Neural cell (in vitro differentiated cells): ENCODE measurements around the gene TMEM134. TPM values are rescaled to one million over a fixed set of nuclear protein-coding genes. Genes with fewer than 3 reads are reported as not detected.

Experiments
- H2AFZ ChIP-seq: fragments of 200-600, 300-800 bp; sonication (generic), shearing (Covaris generic); 2 replicates; pipeline ENCODE4 v1.6.0; 2014; ENCODE audit warnings: low read depth, mild to moderate bottlenecking, antibody characterized with exemption, low read length, moderate library complexity
- H3F3A ChIP-seq: fragments of 200-600 bp; shearing (Covaris generic); 2 replicates; pipeline ENCODE4 v1.6.1; 2016; ENCODE audit warnings: mild to moderate bottlenecking, moderate library complexity, mixed read lengths, antibody characterized with exemption, low read length; ENCODE audit not compliant: insufficient read depth, poor library complexity, severe bottlenecking
- H3K27ac ChIP-seq: fragments of 200-600, 300-800 bp; sonication (generic), shearing (Covaris generic); 2 replicates; pipeline ENCODE4 v1.5.1; 2014; ENCODE audit warnings: mild to moderate bottlenecking, low read length, moderate library complexity
- H3K27me3 ChIP-seq: fragments of 300-800, 200-600 bp; sonication (generic), shearing (Covaris generic); 2 replicates; pipeline ENCODE4 v1.6.0; 2014; ENCODE audit warnings: mild to moderate bottlenecking, low read depth, low read length, moderate library complexity; ENCODE audit not compliant: insufficient read depth
- H3K36me3 ChIP-seq: fragments of 300-800, 200-600 bp; sonication (generic), shearing (Covaris generic); 2 replicates; pipeline ENCODE4 v1.5.1; 2014; ENCODE audit warnings: mild to moderate bottlenecking, antibody characterized with exemption, low read length, moderate library complexity; ENCODE audit not compliant: insufficient read depth
- H3K4me2 ChIP-seq: fragments of 300-800, 200-600 bp; sonication (generic), shearing (Covaris generic); 2 replicates; pipeline ENCODE4 v1.6.0; 2014; ENCODE audit warnings: mild to moderate bottlenecking, low read length
- H3K4me3 ChIP-seq: fragments of 300-800, 200-600 bp; sonication (generic), shearing (Covaris generic); 2 replicates; pipeline ENCODE4 v1.5.1; 2014; ENCODE audit warnings: mild to moderate bottlenecking, low read length, moderate library complexity
- H3K79me2 ChIP-seq: fragments of 200-600 bp; shearing (Covaris generic); replicated peaks from 2 replicates; pipeline ENCODE4 v1.6.0; 2014; ENCODE audit warnings: mild to moderate bottlenecking, low read length, moderate library complexity; ENCODE audit not compliant: insufficient read depth
- H3K9ac ChIP-seq: fragments of 300-800, 200-600 bp; sonication (generic), shearing (Covaris generic); 2 replicates; pipeline ENCODE4 v1.6.1; 2016; ENCODE audit warnings: mild to moderate bottlenecking, low read length, mixed read lengths
- H3K9me2 ChIP-seq: fragments of 200-600 bp; shearing (Covaris generic); 2 replicates; pipeline ENCODE4 v1.6.1; 2016; ENCODE audit warnings: mild to moderate bottlenecking, low read length, mixed read lengths; ENCODE audit not compliant: insufficient read depth
- H3K9me3 ChIP-seq: fragments of 200-600, 300-800 bp; sonication (generic), shearing (Covaris generic); 2 replicates; pipeline ENCODE4 v1.6.1; 2016; ENCODE audit warnings: mild to moderate bottlenecking, mixed run types, low read length, moderate library complexity, mixed read lengths
- H4K20me1 ChIP-seq: fragments of 200-600 bp; shearing (Covaris generic); 2 replicates; pipeline ENCODE4 v1.6.1; 2016; ENCODE audit warnings: mild to moderate bottlenecking, mixed run types; ENCODE audit not compliant: insufficient read depth
- EP300 ChIP-seq: fragments of 450-650 bp; conservative IDR thresholded peaks from 2 replicates; pipeline ENCODE4 v1.6.1; 2014; ENCODE audit warnings: antibody characterized with exemption, mild to moderate bottlenecking, moderate library complexity; ENCODE audit not compliant: poor library complexity, severe bottlenecking
- EZH2 ChIP-seq: fragments of 200-600, 300-800 bp; shearing (Covaris generic), sonication (generic); IDR thresholded peaks from 2 replicates; pipeline ENCODE4 v1.6.1; 2014; ENCODE audit warnings: antibody characterized with exemption, low read length, borderline replicate concordance, mild to moderate bottlenecking; ENCODE audit not compliant: insufficient read depth, poor library complexity, severe bottlenecking
- MXI1 ChIP-seq: fragments of 450-650 bp; conservative IDR thresholded peaks from 2 replicates; pipeline ENCODE4 v1.6.1; 2014; ENCODE audit warnings: antibody characterized with exemption, mild to moderate bottlenecking; ENCODE audit not compliant: poor library complexity, severe bottlenecking
- POLR2AphosphoS5 ChIP-seq: IDR thresholded peaks from 2 replicates; pipeline ENCODE4 v1.6.1; 2012
- RAD21 ChIP-seq: fragments of 450-650 bp; conservative IDR thresholded peaks from 2 replicates; pipeline ENCODE4 v1.6.1; 2014; ENCODE audit warnings: antibody characterized with exemption, mild to moderate bottlenecking, moderate library complexity
- REST ChIP-seq: IDR thresholded peaks from 2 replicates; pipeline ENCODE4 v1.6.1; 2012; ENCODE audit warnings: borderline replicate concordance
- SMC3 ChIP-seq: fragments of 450-650 bp; conservative IDR thresholded peaks from 2 replicates; pipeline ENCODE4 v1.6.1; 2014; ENCODE audit warnings: antibody characterized with exemption, mild to moderate bottlenecking, moderate library complexity; ENCODE audit not compliant: poor library complexity
- TAF1 ChIP-seq: IDR thresholded peaks from 2 replicates; pipeline ENCODE4 v1.6.1; 2012; ENCODE audit warnings: low read depth
- polyA plus RNA-seq: library from polyadenylated mRNA; depleted of rRNA; stranded (reverse); fragments of >200 nt; gene quantifications from 2 replicates; pipeline ENCODE4 v1.2.3, GENCODE V29; 2014
- TF ChIP-seq, protein P1 (sequence below): fragments of 450-650 bp; IDR thresholded peaks from 2 replicates; pipeline ENCODE4 v1.5.1; 2014; ENCODE audit warnings: antibody characterized with exemption, mild to moderate bottlenecking, moderate library complexity; ENCODE audit not compliant: poor library complexity, severe bottlenecking

TMEM134 gene
- polyA plus RNA-seq, 1 donor from 2014 or later: 50.3 TPM

DNA sequence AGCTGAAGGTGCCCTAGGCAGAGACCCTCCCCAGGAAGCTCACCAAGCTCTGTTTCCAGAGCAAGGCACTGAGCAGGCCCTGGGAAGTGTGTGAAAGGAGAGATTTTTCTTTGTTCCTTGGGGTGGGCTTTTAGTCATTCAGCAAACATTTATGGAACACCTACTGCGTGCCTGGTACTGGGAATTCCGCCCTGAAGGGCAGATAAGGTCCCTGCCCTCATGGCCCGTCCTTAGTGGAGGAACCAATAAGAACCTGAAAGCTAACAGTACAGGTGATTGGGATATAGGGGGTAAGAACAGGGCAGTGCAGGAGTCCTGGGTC, 3.9 kb downstream of the TMEM134 start:
- Histone ChIP-seq H3K27me3 (no peaks in the 10 kb centered on the region), H3K27ac (peak overlapping the region; percentile 56)

DNA sequence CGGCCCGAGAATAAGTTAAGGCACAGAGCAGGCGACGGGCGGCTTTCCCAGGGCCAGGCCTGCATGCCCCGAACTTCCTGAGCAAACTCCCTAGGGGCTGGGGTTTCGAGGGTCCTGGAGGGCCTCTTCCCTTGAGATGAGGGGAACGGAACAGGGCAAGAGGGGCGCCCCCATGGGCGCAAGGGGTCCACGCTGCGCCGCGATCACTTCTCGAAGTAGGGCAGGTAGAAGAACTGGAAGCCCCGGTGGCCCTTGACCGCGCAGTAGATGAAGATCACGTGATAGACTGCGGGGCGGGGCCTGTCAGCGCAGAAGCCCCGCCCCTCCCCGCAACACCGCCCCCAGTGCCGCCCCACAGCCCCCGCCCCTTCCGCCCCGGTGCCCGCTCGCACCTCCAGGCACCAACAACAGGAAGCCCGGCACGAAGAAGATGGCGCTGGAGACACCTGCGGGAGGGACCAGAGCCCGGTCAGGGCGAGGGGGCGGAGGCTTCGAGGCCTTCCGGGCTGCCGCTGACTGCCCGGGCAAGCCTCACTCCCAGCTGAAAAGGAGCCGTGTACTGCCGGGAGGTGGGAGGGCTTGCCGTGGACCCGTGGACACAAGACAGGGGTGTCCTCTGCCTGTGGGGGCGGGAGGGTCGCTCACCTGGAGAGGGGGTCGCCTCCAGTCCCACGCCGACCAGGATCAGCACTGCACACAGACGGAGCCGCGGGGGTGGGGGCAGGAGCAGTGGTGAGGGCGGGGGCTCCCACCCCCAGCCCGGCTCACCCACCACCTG, 4.5 kb downstream of the TMEM134 start:
- Histone ChIP-seq H3K9ac (peak overlapping the region; percentile 75), H3K9me3 (no peaks in the 10 kb centered on the region), H4K20me1 (no peaks in the 10 kb centered on the region), H3K9me2 (no peaks in the 10 kb centered on the region), H3K79me2 (no peaks in the 10 kb centered on the region), H3F3A (no peaks in the 10 kb centered on the region), H3K36me3 (no peaks in the 10 kb centered on the region), H3K4me2 (no peak overlapping the region), H3K4me3 (peak overlapping the region; percentile 71), H2AFZ (peak overlapping the region; percentile 65), H3K27ac (peak overlapping the region; percentile 56), H3K27me3 (no peaks in the 10 kb centered on the region)
- TF ChIP-seq TAF1: peak; percentile 40
- no peak for TF ChIP-seq MXI1
- TF ChIP-seq POLR2AphosphoS5: peak; percentile 69

More for the DNA sequence above, 3.9 kb downstream of the TMEM134 start:
- H3K9ac ChIP-seq: peak overlapping the region; percentile 75
- H3K36me3 ChIP-seq: no peaks in the 10 kb centered on the region
- H4K20me1 ChIP-seq: no peaks in the 10 kb centered on the region
- H3K79me2 ChIP-seq: no peaks in the 10 kb centered on the region
- no peaks in the 10 kb centered on the region for H3K9me3 ChIP-seq
- peak overlapping the region; percentile 71 for H3K4me3 ChIP-seq
- TF ChIP-seq TAF1 (no peak), EP300 (no peak), EZH2 (no peak), SMC3 (no peak), MXI1 (no peak), RAD21 (no peak), POLR2AphosphoS5 (no peak), REST (no peak)
- TF ChIP-seq, protein P1, sequence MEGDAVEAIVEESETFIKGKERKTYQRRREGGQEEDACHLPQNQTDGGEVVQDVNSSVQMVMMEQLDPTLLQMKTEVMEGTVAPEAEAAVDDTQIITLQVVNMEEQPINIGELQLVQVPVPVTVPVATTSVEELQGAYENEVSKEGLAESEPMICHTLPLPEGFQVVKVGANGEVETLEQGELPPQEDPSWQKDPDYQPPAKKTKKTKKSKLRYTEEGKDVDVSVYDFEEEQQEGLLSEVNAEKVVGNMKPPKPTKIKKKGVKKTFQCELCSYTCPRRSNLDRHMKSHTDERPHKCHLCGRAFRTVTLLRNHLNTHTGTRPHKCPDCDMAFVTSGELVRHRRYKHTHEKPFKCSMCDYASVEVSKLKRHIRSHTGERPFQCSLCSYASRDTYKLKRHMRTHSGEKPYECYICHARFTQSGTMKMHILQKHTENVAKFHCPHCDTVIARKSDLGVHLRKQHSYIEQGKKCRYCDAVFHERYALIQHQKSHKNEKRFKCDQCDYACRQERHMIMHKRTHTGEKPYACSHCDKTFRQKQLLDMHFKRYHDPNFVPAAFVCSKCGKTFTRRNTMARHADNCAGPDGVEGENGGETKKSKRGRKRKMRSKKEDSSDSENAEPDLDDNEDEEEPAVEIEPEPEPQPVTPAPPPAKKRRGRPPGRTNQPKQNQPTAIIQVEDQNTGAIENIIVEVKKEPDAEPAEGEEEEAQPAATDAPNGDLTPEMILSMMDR: no peak
- H3K9me2 ChIP-seq: no peaks in the 10 kb centered on the region
- no peaks in the 10 kb centered on the region for H3F3A ChIP-seq
- peak overlapping the region; percentile 65 for H2AFZ ChIP-seq
- no peak overlapping the region for H3K4me2 ChIP-seq
